Neural cell (in vitro differentiated cells): Measurements from ENCODE around the gene KIRREL3. TPM values are rescaled to one million over a fixed set of nuclear protein-coding genes. Genes with fewer than 3 reads are reported as not detected.

Experiments
- H2AFZ ChIP-seq: fragments of 200-600, 300-800 bp; sonication (generic), shearing (Covaris generic); 2 replicates; pipeline ENCODE4 v1.6.0; 2014; ENCODE audit warnings: low read depth, mild to moderate bottlenecking, antibody characterized with exemption, low read length, moderate library complexity
- H3F3A ChIP-seq: fragments of 200-600 bp; shearing (Covaris generic); 2 replicates; pipeline ENCODE4 v1.6.1; 2016; ENCODE audit warnings: mild to moderate bottlenecking, moderate library complexity, mixed read lengths, antibody characterized with exemption, low read length; ENCODE audit not compliant: insufficient read depth, poor library complexity, severe bottlenecking
- H3K27ac ChIP-seq: fragments of 200-600, 300-800 bp; sonication (generic), shearing (Covaris generic); 2 replicates; pipeline ENCODE4 v1.5.1; 2014; ENCODE audit warnings: mild to moderate bottlenecking, low read length, moderate library complexity
- H3K27me3 ChIP-seq: fragments of 300-800, 200-600 bp; sonication (generic), shearing (Covaris generic); 2 replicates; pipeline ENCODE4 v1.6.0; 2014; ENCODE audit warnings: mild to moderate bottlenecking, low read depth, low read length, moderate library complexity; ENCODE audit not compliant: insufficient read depth
- H3K36me3 ChIP-seq: fragments of 300-800, 200-600 bp; sonication (generic), shearing (Covaris generic); 2 replicates; pipeline ENCODE4 v1.5.1; 2014; ENCODE audit warnings: mild to moderate bottlenecking, antibody characterized with exemption, low read length, moderate library complexity; ENCODE audit not compliant: insufficient read depth
- H3K4me2 ChIP-seq: fragments of 300-800, 200-600 bp; sonication (generic), shearing (Covaris generic); 2 replicates; pipeline ENCODE4 v1.6.0; 2014; ENCODE audit warnings: mild to moderate bottlenecking, low read length
- H3K4me3 ChIP-seq: fragments of 300-800, 200-600 bp; sonication (generic), shearing (Covaris generic); 2 replicates; pipeline ENCODE4 v1.5.1; 2014; ENCODE audit warnings: mild to moderate bottlenecking, low read length, moderate library complexity
- H3K79me2 ChIP-seq: fragments of 200-600 bp; shearing (Covaris generic); replicated peaks from 2 replicates; pipeline ENCODE4 v1.6.0; 2014; ENCODE audit warnings: mild to moderate bottlenecking, low read length, moderate library complexity; ENCODE audit not compliant: insufficient read depth
- H3K9ac ChIP-seq: fragments of 300-800, 200-600 bp; sonication (generic), shearing (Covaris generic); 2 replicates; pipeline ENCODE4 v1.6.1; 2016; ENCODE audit warnings: mild to moderate bottlenecking, low read length, mixed read lengths
- H3K9me2 ChIP-seq: fragments of 200-600 bp; shearing (Covaris generic); 2 replicates; pipeline ENCODE4 v1.6.1; 2016; ENCODE audit warnings: mild to moderate bottlenecking, low read length, mixed read lengths; ENCODE audit not compliant: insufficient read depth
- H3K9me3 ChIP-seq: fragments of 200-600, 300-800 bp; sonication (generic), shearing (Covaris generic); 2 replicates; pipeline ENCODE4 v1.6.1; 2016; ENCODE audit warnings: mild to moderate bottlenecking, mixed run types, low read length, moderate library complexity, mixed read lengths
- H4K20me1 ChIP-seq: fragments of 200-600 bp; shearing (Covaris generic); 2 replicates; pipeline ENCODE4 v1.6.1; 2016; ENCODE audit warnings: mild to moderate bottlenecking, mixed run types; ENCODE audit not compliant: insufficient read depth
- EP300 ChIP-seq: fragments of 450-650 bp; conservative IDR thresholded peaks from 2 replicates; pipeline ENCODE4 v1.6.1; 2014; ENCODE audit warnings: antibody characterized with exemption, mild to moderate bottlenecking, moderate library complexity; ENCODE audit not compliant: poor library complexity, severe bottlenecking
- EZH2 ChIP-seq: fragments of 200-600, 300-800 bp; shearing (Covaris generic), sonication (generic); IDR thresholded peaks from 2 replicates; pipeline ENCODE4 v1.6.1; 2014; ENCODE audit warnings: antibody characterized with exemption, low read length, borderline replicate concordance, mild to moderate bottlenecking; ENCODE audit not compliant: insufficient read depth, poor library complexity, severe bottlenecking
- MXI1 ChIP-seq: fragments of 450-650 bp; conservative IDR thresholded peaks from 2 replicates; pipeline ENCODE4 v1.6.1; 2014; ENCODE audit warnings: antibody characterized with exemption, mild to moderate bottlenecking; ENCODE audit not compliant: poor library complexity, severe bottlenecking
- POLR2AphosphoS5 ChIP-seq: IDR thresholded peaks from 2 replicates; pipeline ENCODE4 v1.6.1; 2012
- RAD21 ChIP-seq: fragments of 450-650 bp; conservative IDR thresholded peaks from 2 replicates; pipeline ENCODE4 v1.6.1; 2014; ENCODE audit warnings: antibody characterized with exemption, mild to moderate bottlenecking, moderate library complexity
- SMC3 ChIP-seq: fragments of 450-650 bp; conservative IDR thresholded peaks from 2 replicates; pipeline ENCODE4 v1.6.1; 2014; ENCODE audit warnings: antibody characterized with exemption, mild to moderate bottlenecking, moderate library complexity; ENCODE audit not compliant: poor library complexity
- TAF1 ChIP-seq: IDR thresholded peaks from 2 replicates; pipeline ENCODE4 v1.6.1; 2012; ENCODE audit warnings: low read depth
- polyA plus RNA-seq: library from polyadenylated mRNA; depleted of rRNA; stranded (reverse); fragments of >200 nt; gene quantifications from 2 replicates; pipeline ENCODE4 v1.2.3, GENCODE V29; 2014
- TF ChIP-seq, protein P1 (sequence below): IDR thresholded peaks from 2 replicates; pipeline ENCODE4 v1.6.1; 2012; ENCODE audit warnings: borderline replicate concordance
- TF ChIP-seq, protein P2 (sequence below): fragments of 450-650 bp; IDR thresholded peaks from 2 replicates; pipeline ENCODE4 v1.5.1; 2014; ENCODE audit warnings: antibody characterized with exemption, mild to moderate bottlenecking, moderate library complexity; ENCODE audit not compliant: poor library complexity, severe bottlenecking

The KIRREL3 gene
- polyA plus RNA-seq, 1 donor from 2014 or later: 23.8 TPM

GRCh38 chr11:126410649-126411048 lies 589.9 kb downstream of the KIRREL3 start:
- no peaks in the 10 kb centered on the region for H4K20me1 ChIP-seq
- H3K9me2 ChIP-seq: no peaks in the 10 kb centered on the region
- no peak overlapping the region for H3K4me3 ChIP-seq
- H3K9me3 ChIP-seq: no peaks in the 10 kb centered on the region
- H3F3A ChIP-seq: no peaks in the 10 kb centered on the region
- no peaks in the 10 kb centered on the region for H3K27me3 ChIP-seq
- H3K79me2 ChIP-seq: no peaks in the 10 kb centered on the region
- TF ChIP-seq EP300: no peak
- no peak for TF ChIP-seq TAF1
- TF ChIP-seq RAD21: no peak
- TF ChIP-seq EZH2: no peak
- no peak for TF ChIP-seq SMC3
- TF ChIP-seq, protein P1, sequence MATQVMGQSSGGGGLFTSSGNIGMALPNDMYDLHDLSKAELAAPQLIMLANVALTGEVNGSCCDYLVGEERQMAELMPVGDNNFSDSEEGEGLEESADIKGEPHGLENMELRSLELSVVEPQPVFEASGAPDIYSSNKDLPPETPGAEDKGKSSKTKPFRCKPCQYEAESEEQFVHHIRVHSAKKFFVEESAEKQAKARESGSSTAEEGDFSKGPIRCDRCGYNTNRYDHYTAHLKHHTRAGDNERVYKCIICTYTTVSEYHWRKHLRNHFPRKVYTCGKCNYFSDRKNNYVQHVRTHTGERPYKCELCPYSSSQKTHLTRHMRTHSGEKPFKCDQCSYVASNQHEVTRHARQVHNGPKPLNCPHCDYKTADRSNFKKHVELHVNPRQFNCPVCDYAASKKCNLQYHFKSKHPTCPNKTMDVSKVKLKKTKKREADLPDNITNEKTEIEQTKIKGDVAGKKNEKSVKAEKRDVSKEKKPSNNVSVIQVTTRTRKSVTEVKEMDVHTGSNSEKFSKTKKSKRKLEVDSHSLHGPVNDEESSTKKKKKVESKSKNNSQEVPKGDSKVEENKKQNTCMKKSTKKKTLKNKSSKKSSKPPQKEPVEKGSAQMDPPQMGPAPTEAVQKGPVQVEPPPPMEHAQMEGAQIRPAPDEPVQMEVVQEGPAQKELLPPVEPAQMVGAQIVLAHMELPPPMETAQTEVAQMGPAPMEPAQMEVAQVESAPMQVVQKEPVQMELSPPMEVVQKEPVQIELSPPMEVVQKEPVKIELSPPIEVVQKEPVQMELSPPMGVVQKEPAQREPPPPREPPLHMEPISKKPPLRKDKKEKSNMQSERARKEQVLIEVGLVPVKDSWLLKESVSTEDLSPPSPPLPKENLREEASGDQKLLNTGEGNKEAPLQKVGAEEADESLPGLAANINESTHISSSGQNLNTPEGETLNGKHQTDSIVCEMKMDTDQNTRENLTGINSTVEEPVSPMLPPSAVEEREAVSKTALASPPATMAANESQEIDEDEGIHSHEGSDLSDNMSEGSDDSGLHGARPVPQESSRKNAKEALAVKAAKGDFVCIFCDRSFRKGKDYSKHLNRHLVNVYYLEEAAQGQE: no peak
- TF ChIP-seq, protein P2, sequence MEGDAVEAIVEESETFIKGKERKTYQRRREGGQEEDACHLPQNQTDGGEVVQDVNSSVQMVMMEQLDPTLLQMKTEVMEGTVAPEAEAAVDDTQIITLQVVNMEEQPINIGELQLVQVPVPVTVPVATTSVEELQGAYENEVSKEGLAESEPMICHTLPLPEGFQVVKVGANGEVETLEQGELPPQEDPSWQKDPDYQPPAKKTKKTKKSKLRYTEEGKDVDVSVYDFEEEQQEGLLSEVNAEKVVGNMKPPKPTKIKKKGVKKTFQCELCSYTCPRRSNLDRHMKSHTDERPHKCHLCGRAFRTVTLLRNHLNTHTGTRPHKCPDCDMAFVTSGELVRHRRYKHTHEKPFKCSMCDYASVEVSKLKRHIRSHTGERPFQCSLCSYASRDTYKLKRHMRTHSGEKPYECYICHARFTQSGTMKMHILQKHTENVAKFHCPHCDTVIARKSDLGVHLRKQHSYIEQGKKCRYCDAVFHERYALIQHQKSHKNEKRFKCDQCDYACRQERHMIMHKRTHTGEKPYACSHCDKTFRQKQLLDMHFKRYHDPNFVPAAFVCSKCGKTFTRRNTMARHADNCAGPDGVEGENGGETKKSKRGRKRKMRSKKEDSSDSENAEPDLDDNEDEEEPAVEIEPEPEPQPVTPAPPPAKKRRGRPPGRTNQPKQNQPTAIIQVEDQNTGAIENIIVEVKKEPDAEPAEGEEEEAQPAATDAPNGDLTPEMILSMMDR: no peak
- no peak for TF ChIP-seq POLR2AphosphoS5
- TF ChIP-seq MXI1: no peak
- no peaks in the 10 kb centered on the region for H3K36me3 ChIP-seq
- H3K27ac ChIP-seq: no peak overlapping the region
- H2AFZ ChIP-seq: no peak overlapping the region
- no peak overlapping the region for H3K9ac ChIP-seq
- H3K4me2 ChIP-seq: no peak overlapping the region

DNA sequence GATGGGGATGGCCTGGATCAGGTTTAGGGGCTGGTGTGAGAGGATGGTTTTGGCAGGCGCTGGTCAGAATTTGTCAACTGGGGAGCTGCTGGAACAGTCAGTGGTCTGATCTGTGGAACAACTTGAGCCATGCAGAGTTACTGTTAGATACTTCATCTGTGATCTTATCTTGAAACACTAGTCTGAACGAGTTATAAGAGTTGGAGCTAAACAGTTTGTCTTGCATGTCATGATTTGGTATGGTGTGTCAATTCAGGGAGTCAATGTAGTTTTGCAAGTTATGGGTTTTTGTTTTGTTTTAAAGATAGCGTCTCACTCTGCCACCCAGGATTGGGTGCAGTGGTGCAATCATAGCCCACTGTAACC lies 591.0 kb downstream of the KIRREL3 start:
- no peaks in the 10 kb centered on the region for H3K27me3 ChIP-seq
- no peaks in the 10 kb centered on the region for H3K9me2 ChIP-seq
- H3K9me3 ChIP-seq: no peaks in the 10 kb centered on the region
- TF ChIP-seq, protein P2: no peak
- TF ChIP-seq MXI1 (no peak), TAF1 (no peak), POLR2AphosphoS5 (no peak), SMC3 (no peak), EP300 (no peak), EZH2 (no peak), RAD21 (no peak)
- TF ChIP-seq, protein P1: no peak
- no peak overlapping the region for H3K4me2 ChIP-seq
- no peaks in the 10 kb centered on the region for H3K79me2 ChIP-seq
- H2AFZ ChIP-seq: no peak overlapping the region
- no peak overlapping the region for H3K27ac ChIP-seq
- H4K20me1 ChIP-seq: no peaks in the 10 kb centered on the region
- no peaks in the 10 kb centered on the region for H3F3A ChIP-seq
- H3K9ac ChIP-seq: no peak overlapping the region
- no peak overlapping the region for H3K4me3 ChIP-seq
- no peaks in the 10 kb centered on the region for H3K36me3 ChIP-seq
